HUES6 (cell line): ENCODE measurements around the gene ZNF683.

ENCODE experiments used
- H3K27ac ChIP-seq: 2 replicates; pipeline ENCODE4 v1.7.0; 2013; ENCODE audit warnings: low read depth, mild to moderate bottlenecking, low read length, inconsistent platforms
- H3K27me3 ChIP-seq: 2 replicates; pipeline ENCODE4 v1.6.1; 2013; ENCODE audit warnings: low read length; ENCODE audit not compliant: control insufficient read depth, insufficient read depth
- H3K36me3 ChIP-seq: 2 replicates; pipeline ENCODE4 v1.6.1; 2013; ENCODE audit warnings: low read length; ENCODE audit not compliant: control insufficient read depth, insufficient read depth
- H3K4me1 ChIP-seq: 2 replicates; pipeline ENCODE4 v1.6.1; 2013; ENCODE audit warnings: low read length; ENCODE audit not compliant: control insufficient read depth, insufficient read depth
- H3K4me3 ChIP-seq: 2 replicates; pipeline ENCODE4 v1.5.1; 2013; ENCODE audit warnings: low read depth, low read length
- H3K9ac ChIP-seq: one replicate; pipeline ENCODE4 v1.6.1; 2013; ENCODE audit warnings: mild to moderate bottlenecking, low read length
- H3K9me3 ChIP-seq: 2 replicates; pipeline ENCODE4 v1.6.1; 2013; ENCODE audit warnings: low read depth, low read length; ENCODE audit not compliant: control insufficient read depth, insufficient read depth

The ZNF683 gene

DNA sequence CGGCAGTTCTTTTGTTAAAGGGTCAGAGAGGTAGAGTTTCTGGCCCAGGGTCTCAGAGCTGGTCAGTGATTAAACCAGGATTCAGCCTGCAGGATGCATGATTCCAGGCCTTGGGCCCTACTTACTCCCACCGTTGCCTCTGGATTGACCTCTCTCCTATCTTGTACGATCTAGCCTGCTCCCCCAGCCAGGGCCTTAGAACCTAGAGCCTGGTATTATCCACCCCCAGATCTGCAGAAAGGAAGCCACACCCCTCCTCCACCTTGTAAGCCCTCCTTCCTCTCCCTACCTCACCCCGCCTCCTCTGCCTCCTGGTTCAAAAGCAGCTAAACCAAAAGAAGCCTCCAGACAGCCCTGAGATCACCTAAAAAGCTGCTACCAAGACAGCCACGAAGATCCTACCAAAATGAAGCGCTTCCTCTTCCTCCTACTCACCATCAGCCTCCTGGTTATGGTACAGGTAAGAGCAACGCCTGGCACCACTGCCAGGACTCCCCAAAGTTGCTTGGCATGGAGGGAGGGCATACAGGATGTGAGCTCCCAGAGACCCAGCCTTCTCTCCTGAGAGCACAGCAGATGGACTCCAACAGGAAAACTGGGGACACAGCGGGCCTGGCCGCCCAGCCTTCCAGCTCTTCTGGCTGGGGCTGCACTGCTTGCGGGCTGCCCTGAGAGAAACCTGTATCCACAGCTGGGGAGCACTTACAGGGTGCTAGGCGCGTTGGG, 54.8 kb downstream of the ZNF683 start, which contains the start of gene CD52:
TSS of gene CD52 (plus strand) at position 347 of the 726 bp plus-strand sequence. CDS start at position 407, 60 bp downstream.
- Histone ChIP-seq H3K36me3 (peaks cover 11% of the 10 kb centered on the region), H3K9ac (no peak within 1 kb of the TSS), H3K27me3 (no peaks in the 10 kb centered on the region), H3K4me3 (no peak within 1 kb of the TSS), H3K9me3 (no peaks in the 10 kb centered on the region), H3K4me1 (peaks cover 24% of the 10 kb centered on the region), H3K27ac (no peak within 1 kb of the TSS)

GRCh38 chr1:26317146-26317545, 55.4 kb downstream of the ZNF683 start:
- Histone ChIP-seq H3K4me3 (no peak overlapping the region), H3K36me3 (peaks cover 5% of the 10 kb centered on the region; the same call in 1 of the 2 replicates), H3K27me3 (no peaks in the 10 kb centered on the region), H3K4me1 (peaks cover 24% of the 10 kb centered on the region), H3K27ac (no peak overlapping the region), H3K9me3 (no peaks in the 10 kb centered on the region), H3K9ac (no peak overlapping the region)

- H3K4me3 ChIP-seq = no peak overlapping the region
- H3K9ac ChIP-seq = no peak overlapping the region
- H3K9me3 ChIP-seq = no peaks in the 10 kb centered on the region
- no peaks in the 10 kb centered on the region for H3K27me3 ChIP-seq
- peaks cover 22% of the 10 kb centered on the region for H3K4me1 ChIP-seq
- H3K27ac ChIP-seq = no peak overlapping the region
- no peaks in the 10 kb centered on the region for H3K36me3 ChIP-seq
Observed at GRCh38 chr1:26315874-26316850, 56.4 kb downstream of the ZNF683 start.

DNA sequence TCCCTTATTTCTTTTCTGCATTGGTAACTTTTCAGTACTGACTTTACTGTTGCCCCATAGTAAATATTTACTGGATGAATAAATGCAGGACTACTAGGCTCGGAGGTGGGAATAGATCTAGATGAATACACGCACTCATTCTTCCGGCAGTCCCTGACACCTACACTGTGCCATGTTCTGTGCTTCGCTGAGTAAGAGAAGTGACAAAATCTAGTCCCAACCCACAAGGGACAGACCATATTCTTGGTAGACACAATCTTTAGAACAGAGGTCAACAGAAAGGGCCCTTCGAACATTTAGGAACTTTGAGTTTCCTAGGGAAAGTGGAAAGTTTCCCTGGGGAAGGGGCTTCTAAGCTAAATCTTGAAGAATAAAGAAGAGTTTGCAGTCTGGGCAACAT, 58.0 kb downstream of the ZNF683 start:
- Histone ChIP-seq H3K27me3 (no peaks in the 10 kb centered on the region), H3K36me3 (no peaks in the 10 kb centered on the region), H3K9me3 (no peaks in the 10 kb centered on the region), H3K9ac (no peak overlapping the region), H3K4me3 (no peak overlapping the region), H3K4me1 (peaks cover 20% of the 10 kb centered on the region), H3K27ac (no peak overlapping the region)
